Heart left ventricle (tissue), 16 donors: ENCODE data around the gene ZBTB7C. TPM values are rescaled to one million over a fixed set of nuclear protein-coding genes. Genes with fewer than 3 reads are reported as not detected.
A peak's percentile ranks its signal among the peaks of the same experiment; 100 is the strongest.

Experiments used
- ATAC-seq, 4 donors: fragments of 200-7000 bp; cut with Tn5 transposase; one replicate each; pipeline ENCODE4 v1.9.1; 2020 to 2022; ENCODE audit warnings: moderate library complexity in 4 of 4, mild to moderate bottlenecking in 3 of 4, moderate number of reproducible peaks in 1 of 4
- DNase-seq, 5 donors: peaks; one replicate each; pipeline ENCODE4 v3.0.0-alpha.2; 2020
- H3K27ac ChIP-seq, 12 donors: fragments of 200-600 bp; sonication (generic) in 4 of 12; one replicate each; pipeline versions ENCODE4 v1.5.0 to v1.8.0; 2016 to 2022; ENCODE audit warnings: mild to moderate bottlenecking in 2 of 12
- H3K27me3 ChIP-seq, 9 donors: fragments of 200-600 bp; sonication (generic) in 2 of 9; one replicate each; pipeline versions ENCODE4 v1.5.1 to v1.8.0; 2016 to 2022; ENCODE audit warnings: mild to moderate bottlenecking in 3 of 9
- H3K36me3 ChIP-seq, 9 donors: fragments of 200-600 bp; sonication (generic) in 2 of 9; one replicate each; pipeline versions ENCODE4 v1.5.0 to v1.8.0; 2018 to 2022; ENCODE audit warnings: mild to moderate bottlenecking in 2 of 9
- H3K4me1 ChIP-seq, 12 donors: fragments of 200-600 bp; sonication (generic) in 4 of 12; one replicate each; pipeline versions ENCODE4 v1.5.0 to v1.8.0; 2016 to 2022; ENCODE audit warnings: mild to moderate bottlenecking in 3 of 12
- H3K4me3 ChIP-seq, 12 donors: fragments of 200-600 bp; sonication (generic) in 4 of 12; one replicate each; pipeline versions ENCODE4 v1.5.0 to v1.8.0; 2017 to 2022; ENCODE audit warnings: mild to moderate bottlenecking in 9 of 12, moderate library complexity in 4 of 12
- H3K9me3 ChIP-seq, 12 donors: fragments of 200-600 bp; sonication (generic) in 4 of 12; one replicate each; pipeline versions ENCODE4 v1.5.0 to v1.8.0; 2016 to 2022; ENCODE audit warnings: mild to moderate bottlenecking in 1 of 12
- CTCF ChIP-seq, 12 donors: fragments of 200-600 bp; sonication (generic) in 4 of 12; IDR thresholded peaks; one replicate each; pipeline versions ENCODE4 v1.5.0 to v1.8.0; 2018 to 2022; ENCODE audit warnings: antibody characterized with exemption in 12 of 12, mild to moderate bottlenecking in 5 of 12
- POLR2A ChIP-seq, 2 donors: fragments of 450-650 bp; IDR thresholded peaks; one replicate each; pipeline ENCODE4 v1.6.1; 2017; ENCODE audit warnings: antibody characterized with exemption in 2 of 2, mild to moderate bottlenecking in 2 of 2, moderate library complexity in 2 of 2
- WGBS, 4 donors: extraction: QIAGEN DNeasy Blood & Tissue Kit in 2 of 4; methylation state at CpG; one replicate each; pipeline versions ENCODE4 v1.1.5 to v1.1.7; 2013 to 2018; 5-methylcytosine and 5-hydroxymethylcytosine counted together
- intact Hi-C, 10 donors: fragments of 100-400 bp; cut with DNase I; formaldehyde crosslinking; loops; one replicate each; pipeline versions ENCODE4 v1.11.1 to v1.14.2; 2022
- polyA plus RNA-seq, 2 donors: library from polyadenylated mRNA; stranded (reverse); fragments of 200-250 nt; gene quantifications; one replicate each; pipeline ENCODE4 v1.2.3, GENCODE V29; 2013
- total RNA-seq, 9 donors: library from RNA; depleted of rRNA in 2 of 9; stranded (reverse); fragments of >200 nt in 2 of 9; fragmentation: NEBNext Ultra II Directional in 3 of 9; extraction: Animal tissue kit (Norgen Biotek cat#: 25700) in 3 of 9; gene quantifications; one replicate each; pipeline versions ENCODE4 v1.1.0 to v1.2.4, GENCODE V29; 2016 to 2023
- donor health status: ischemic (EF 13 %, LVEDD 7.1; RV severe dilation, severe dysfunction).
- donor health status: healthy with polysubstance abuse.
- donor health status: DM: no; HTN: yes; CAD: no.
- donor health status: DM: no; HTN: no; CAD: no.
- donor health status: ischemic (EF 25% LVEDD 6.9; RV normal size, moderate dysfunction).
- donor health status: ischemic (EF 25% LVEDD 5.7; RV mildly dilated, moderate dysfunction).
- donor health status: healthy.
- donor health status: DM: yes; HTN: yes; CAD: no.
- donor health status: ischemic (EF 35%, LVEDD 5.7; RV mildly dilated, moderate dysfunction).
- donor health status: nonischemic (EF 11% LVEDD 7.7; RV severe dilation, severe dysfunction).
- donor health status: DM: yes; HTN: yes; CAD: no.
- donor health status: PGD.
- donor health status: ischemic (EF 29% LVEDD 5.4; RV normal size, mild dysfunction).
- donor health status: nonischemic (EF 23%, LVEDD 6.1; RV moderate dilation, normal function).

ZBTB7C gene
- total and polyA plus RNA-seq, 11 donors: 0.68 to 7.5 (median 2.3) TPM

GRCh38 chr18:48075707-48076093 is 333.5 kb downstream of the ZBTB7C start:
- ATAC-seq (no peak), DNase-seq (no peak)
- Histone ChIP-seq H3K9me3 (no peaks in the 10 kb centered on the region), H3K36me3 (no peaks in the 10 kb centered on the region), H3K27ac (no peak overlapping the region), H3K27me3 (no peaks in the 10 kb centered on the region), H3K4me3 (no peak overlapping the region), H3K4me1 (peaks cover 0 to 26% (median 14%) of the 10 kb centered on the region in 12 donors)
- 88 to 93% (median 90%) methylated on average over 10 of the region's 10 CpGs for WGBS, 4 donors
- TF ChIP-seq POLR2A (IDR thresholded peaks at IDR 0.05): no peak
- no peak for TF ChIP-seq CTCF (IDR thresholded peaks at IDR 0.05)
- intact Hi-C loops: no loop called here

DNA sequence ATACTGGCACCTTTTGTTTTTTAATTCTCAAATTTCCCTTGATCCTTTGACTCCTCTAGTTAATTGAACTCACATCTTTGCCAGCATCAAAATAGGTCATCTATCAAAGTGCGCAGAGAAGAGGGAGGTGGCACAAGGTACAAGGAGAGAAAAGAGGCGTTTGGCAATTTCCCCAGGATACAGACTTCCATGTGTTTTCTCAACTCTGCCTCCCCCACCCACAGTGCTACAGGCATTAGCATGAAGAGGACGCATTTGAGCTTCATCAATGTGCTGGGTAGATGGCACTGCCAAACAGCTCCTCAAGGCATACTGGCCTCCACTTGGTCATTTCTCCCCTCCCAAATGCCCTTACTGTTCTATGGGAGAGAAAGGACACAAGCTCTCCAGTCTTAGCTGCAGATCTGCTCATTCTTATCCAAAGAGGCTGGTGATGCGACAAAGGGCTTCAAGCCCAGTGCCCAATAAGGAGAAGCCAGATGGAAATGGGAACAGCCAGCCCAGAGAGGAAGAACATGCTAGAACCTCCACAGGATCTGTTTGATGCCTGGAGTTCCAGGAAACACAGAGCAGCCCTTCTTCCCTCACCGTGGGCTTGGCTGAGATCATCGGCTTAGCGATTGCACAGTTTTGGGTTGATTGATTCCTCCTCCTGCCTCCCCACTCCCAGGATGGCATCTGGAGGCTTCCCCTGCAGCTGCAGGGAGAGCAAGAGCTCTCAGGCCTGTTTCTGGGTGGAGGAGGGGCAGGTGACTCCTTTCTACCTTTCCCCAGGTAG is 334.1 kb downstream of the ZBTB7C start:
- WGBS, 4 donors: 83 to 85% (median 84%) methylated on average over 5 to 7 of the region's 7 CpGs

DNA sequence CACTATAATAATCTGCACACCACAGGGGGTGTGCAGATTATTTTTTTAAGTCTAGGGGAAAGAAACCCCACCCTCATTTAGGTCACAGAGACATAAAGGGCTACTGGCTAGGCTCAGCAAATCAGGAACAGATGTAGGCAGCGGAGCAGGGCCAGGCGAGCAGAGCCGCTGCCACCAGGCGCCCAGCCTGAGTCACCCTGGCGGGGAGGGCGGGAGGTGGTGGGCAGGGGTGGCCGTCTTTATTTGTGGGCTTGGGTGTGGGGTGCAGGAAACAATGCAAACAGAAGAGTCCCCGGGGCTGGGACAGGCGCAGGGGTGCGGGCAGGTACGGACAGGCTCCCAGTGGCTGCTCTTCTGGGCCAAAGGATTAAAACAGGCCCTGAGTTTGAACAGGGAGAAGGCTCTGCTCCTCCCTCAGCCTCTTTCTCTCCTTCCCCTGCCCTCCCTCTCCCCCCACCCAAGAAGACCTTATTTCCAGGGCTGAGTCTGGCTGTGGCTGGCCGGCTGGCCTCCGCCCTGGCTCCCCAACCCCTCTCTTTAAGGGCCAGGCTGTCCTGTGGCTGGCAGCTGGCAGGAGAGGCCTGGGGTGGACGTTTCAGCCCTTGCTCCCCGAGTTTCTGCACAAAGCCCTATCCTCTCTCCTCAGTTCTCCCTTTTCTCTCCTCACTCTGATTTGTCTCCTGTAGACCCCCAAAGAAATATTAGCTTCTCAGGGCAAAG is 335.8 kb downstream of the ZBTB7C start:
- peak in 3 of 4 donors; percentile 21 to 60 (median 55) for ATAC-seq
- Histone ChIP-seq H3K4me3 (no peak overlapping the region), H3K36me3 (no peaks in the 10 kb centered on the region), H3K27me3 (no peaks in the 10 kb centered on the region), H3K27ac (peak overlapping the region; percentile 31 to 84 (median 68)), H3K9me3 (no peaks in the 10 kb centered on the region), H3K4me1 (peaks cover 0 to 26% (median 14%) of the 10 kb centered on the region in 12 donors)
- TF ChIP-seq CTCF (IDR thresholded peaks at IDR 0.05): no peak
- TF ChIP-seq POLR2A (IDR thresholded peaks at IDR 0.05): no peak
- WGBS, 4 donors: 77 to 91% (median 83%) methylated on average over 14 to 15 of the region's 15 CpGs
- intact Hi-C loops: loop anchor here in 1 of 10 donors (5.0 kb wide), 1 partner anchor 89 kb away; no protein-coding TSS in a partner anchor
- DNase-seq: no peak

More for the DNA sequence above, 334.1 kb downstream of the ZBTB7C start:
- peaks cover 0 to 26% (median 14%) of the 10 kb centered on the region in 12 donors for H3K4me1 ChIP-seq
- H3K27me3 ChIP-seq: no peaks in the 10 kb centered on the region
- H3K9me3 ChIP-seq: no peaks in the 10 kb centered on the region
- no peaks in the 10 kb centered on the region for H3K36me3 ChIP-seq
- no peak overlapping the region for H3K4me3 ChIP-seq
- no peak overlapping the region for H3K27ac ChIP-seq
- no peak for DNase-seq
- ATAC-seq: no peak
- intact Hi-C loops: loop anchor here in 1 of 10 donors (5.0 kb wide), 1 partner anchor 87 kb away; no protein-coding TSS in a partner anchor
- TF ChIP-seq POLR2A (IDR thresholded peaks at IDR 0.05) (no peak), CTCF (IDR thresholded peaks at IDR 0.05) (no peak)
